Umbilical cord (tissue), 2 donors: Measurements from ENCODE around the gene PREX1. TPM values are rescaled to one million over a fixed set of nuclear protein-coding genes. Genes with fewer than 3 reads are reported as not detected.
"Not testable (repeated sequence)": the region's sequence is repeated elsewhere in the genome, so short reads cannot be mapped to it uniquely, and the experiment has no call there.

ENCODE experiments used
- DNase-seq: peaks from one replicate; pipeline ENCODE4 v3.0.0-alpha.2; 2015; ENCODE audit warnings: low spot score
- total RNA-seq: library from RNA; depleted of rRNA; stranded (reverse); fragments of >200 nt; gene quantifications from one replicate; pipeline ENCODE4 v1.2.3, GENCODE V29; 2014; ENCODE audit warnings: low replicate concordance; ENCODE audit not compliant: insufficient read depth

The PREX1 gene
- total RNA-seq, 1 donor from 2014 or later, result 6.5 TPM

DNA sequence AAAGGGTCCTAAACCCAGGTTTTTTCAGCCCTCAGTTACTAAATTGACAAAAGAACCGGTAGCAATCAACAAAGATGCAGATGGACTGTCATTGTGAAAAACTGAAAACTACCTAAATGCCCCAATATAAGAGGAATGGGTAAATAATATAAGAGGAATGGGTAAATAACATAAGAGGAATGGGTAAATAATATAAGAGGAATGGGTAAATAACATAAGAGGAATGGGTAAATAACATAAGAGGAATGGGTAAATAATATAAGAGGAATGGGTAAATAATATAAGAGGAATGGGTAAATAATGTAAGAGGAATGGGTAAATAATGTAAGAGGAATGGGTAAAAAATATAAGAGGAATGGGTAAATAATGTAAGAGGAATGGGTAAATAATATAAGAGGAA is 15.7 kb downstream of the PREX1 start:
- DNase-seq, result not testable (repeated sequence)

DNA sequence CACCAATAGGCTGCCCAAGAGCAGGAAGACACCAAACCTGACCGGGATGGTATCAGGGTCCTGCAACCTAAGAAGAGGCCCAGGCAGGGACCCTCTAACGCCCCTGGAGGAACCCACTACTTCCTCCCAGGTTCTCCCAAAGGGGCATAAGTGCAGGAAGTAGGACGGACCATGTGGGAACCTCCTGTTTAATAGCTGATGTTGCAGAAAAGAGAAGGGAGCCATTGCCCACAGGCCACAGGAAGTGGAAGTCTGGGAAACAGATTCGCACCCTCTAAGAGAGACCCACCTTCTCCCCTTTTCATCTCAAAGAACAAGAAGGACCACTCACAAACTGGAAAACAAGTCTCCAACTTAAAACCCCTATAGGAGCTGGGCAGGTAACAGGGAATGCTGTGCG is 18.1 kb downstream of the PREX1 start:
- no peak for DNase-seq

DNA sequence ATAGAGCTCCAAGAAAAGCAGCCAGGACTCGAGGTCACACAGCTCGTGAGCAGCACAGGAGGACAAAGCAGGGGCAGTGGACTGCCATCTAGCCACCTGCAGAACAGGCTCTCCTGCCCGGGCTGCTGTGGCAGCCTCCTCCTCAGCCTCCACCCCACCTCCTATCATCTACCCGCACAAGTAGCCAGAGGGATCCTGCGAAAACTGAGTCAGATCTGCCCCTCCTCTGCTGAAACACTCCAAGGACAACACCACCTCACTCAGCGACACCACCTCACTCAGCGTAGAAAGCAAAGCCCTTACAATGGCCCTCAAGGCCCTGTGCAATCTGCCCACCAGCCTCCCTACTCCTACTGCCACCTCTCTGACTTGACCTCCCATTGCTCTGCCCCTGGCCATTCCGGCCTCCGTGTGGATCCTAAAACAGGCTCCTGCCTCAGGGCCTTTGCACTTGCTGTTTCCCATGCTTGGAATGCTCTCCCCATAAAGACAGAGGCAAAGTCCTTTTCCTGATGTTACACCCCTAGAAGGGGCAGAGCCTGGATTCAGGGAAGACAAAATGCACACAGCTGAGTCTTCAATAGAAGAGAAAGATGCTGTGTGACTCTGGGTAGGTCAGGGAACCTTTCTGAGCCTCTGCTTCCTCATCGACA is 19.3 kb downstream of the PREX1 start:
- no peak for DNase-seq

DNA sequence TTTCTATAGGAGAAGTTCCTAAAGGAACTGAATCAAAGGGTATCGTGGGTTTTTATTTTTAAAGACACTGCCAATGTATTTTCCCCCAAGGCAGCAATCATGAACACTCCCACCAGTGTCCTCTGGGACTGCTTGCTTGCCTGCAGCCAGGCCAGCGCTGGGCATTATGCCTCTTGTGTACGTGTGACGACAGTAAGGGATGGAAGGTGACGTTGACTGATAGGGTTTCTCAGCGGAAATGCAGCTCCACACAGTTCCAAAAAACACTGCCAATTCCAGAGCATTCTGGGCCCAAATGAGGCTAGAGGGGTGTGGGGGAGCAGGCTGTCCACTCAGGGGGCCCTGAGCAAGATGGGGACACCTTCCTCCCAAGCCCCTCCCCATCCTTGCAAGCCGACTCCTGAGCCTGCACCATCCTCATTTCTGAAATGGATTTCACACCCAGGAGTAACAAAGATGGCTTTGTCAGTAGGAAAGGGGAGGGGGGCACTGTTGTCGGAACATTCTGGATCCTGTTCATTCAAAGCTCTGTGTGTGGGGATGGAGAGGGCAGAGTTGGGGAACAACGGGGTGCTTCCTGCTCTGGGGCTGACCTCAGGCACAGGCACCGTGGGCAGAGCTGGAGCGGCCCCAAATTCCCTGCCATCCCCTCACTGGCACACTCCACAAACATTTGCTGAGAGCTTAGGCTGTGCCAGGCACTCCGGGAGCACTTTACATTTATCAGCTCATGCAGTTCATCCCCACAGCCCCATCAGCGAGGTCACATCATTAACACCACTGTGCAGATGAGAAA is 20.0 kb downstream of the PREX1 start:
- DNase-seq, result no peak

DNA sequence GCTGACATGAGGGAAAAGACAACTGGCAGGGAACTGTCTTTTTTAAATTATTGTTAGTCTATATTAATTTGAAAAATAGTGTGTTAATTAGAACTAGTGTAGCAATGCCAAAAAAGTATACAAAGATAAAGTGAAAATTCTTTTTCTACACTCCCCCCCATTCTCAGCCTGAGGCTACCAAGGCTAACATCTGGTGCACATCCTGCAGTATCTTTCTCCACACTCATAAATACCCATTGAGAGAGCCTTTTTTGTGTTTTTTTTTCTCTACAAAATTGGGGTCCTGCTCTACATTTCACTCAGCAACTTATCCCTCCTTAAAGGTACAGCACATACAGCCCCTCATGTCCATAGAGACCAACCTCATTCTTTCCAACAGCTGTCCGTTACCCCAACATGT is 20.7 kb downstream of the PREX1 start:
- no peak for DNase-seq

- DNase-seq, result no peak
Observed at GRCh38 chr20:48805716-48806115, 22.1 kb downstream of the PREX1 start.

- no peak for DNase-seq
Observed at GRCh38 chr20:48805286-48805685, 22.5 kb downstream of the PREX1 start.

DNA sequence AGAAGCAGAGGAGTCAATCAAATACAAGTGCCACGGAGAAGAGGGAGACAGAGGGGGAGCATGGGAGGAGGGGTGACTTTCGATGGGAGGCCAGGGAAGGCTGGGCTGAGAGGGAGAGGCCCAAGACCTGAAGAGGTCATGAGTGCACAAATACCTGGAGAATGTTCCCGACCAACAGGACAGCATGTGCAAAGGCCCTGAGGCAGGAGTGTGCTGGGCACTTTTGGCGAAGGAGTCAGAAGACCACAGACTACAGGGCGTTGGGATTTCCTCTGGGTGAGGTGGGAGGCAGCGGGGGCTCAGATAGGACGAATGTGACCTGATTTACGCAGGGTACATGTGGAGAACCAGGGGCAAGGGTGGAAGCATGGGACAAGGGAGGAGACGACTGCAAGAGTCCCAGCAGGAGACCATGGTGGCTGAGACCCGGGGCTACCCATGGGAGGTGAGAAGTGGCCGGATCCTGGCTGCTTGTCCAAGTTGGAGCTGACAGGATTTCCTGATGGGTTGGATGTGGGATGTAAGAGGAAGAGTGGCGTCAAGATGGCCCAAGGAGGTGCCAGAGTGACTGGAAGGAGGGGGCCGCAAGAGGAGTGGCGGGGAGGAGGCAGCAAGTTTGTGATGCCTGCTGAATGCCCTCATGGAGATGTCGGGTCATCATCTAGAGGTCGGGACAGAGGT is 23.4 kb downstream of the PREX1 start:
- no peak for DNase-seq

GRCh38 chr20:48803176-48804053 is 24.4 kb downstream of the PREX1 start:
- DNase-seq, result no peak

GRCh38 chr20:48802647-48803046 is 25.2 kb downstream of the PREX1 start:
- DNase-seq, result no peak

- no peak for DNase-seq
Observed at GRCh38 chr20:48802216-48802615, 25.6 kb downstream of the PREX1 start.

DNA sequence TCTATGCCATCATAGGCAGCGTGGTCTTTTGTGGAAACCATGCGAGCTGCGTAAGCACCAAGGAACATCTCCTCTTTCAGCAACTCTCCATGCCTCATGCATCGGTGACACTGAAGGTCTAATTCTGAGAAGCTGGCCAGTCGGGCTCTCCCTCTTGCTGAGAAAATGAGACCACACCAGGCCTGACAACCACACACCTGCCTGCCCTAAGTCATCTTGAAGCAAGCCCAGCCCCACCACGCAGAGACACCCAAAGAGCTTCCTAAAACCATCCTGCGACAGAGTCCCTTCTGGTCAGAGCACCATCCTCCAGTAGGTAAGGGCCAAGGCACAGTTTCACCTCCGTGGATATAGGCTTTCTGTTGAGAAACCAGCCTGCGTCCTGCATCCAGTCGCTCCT is 26.6 kb downstream of the PREX1 start:
- no peak for DNase-seq

DNA sequence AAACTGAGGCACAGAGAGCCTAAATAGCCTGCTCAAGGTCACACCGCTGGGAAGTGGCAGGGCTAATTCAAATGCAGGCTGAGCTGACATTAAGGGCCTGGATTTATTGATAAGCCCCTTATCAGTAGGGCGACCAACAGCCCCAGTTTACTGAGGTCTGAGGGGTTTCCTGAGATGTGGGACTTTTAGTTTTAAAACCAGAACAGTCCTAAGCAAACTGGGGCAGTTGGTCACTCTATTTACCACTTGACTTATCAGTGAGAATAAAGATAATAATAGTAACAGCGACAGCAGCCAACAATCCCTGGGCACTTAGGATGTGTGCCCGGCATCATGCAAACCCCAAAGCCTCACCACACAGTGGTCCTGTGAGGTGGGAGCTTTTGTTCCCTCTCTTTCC is 27.6 kb downstream of the PREX1 start:
- DNase-seq, result no peak

DNA sequence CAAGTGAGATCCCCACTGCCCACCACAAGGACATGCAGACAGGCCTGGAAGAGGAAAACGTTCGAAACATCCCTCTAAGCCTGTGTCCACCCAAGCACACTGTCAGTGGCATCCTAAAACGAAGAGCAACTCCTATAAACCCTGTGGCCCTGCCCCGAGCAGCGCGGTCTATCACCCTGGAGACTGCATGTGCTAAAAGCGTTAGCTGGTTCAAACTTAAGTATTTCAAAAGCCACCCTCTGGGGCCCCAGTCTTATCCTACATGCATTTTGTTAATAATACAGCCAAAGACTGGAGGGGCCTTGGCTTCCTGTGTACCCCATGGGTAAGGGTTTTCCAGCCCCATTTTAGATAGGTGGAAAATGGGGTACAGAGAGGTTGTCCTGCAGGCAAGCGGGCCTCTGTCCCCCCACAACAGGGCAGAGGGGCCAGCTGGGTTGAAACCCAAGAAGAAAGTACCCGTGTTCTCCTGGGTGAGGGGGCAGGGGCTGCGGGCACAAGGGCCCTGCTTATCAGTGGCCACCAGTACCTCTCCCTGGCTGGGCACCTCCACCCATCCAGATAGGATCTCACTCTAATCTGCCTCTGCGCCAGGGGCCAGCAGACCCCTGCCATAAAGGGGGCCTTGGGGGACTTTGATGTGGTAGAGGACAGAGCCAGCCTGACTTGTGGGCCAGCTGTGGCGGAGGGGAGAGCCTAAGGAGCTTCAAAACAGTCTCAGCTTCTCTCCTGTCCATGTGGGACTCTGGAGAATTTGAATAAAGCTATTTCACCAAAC is 28.3 kb downstream of the PREX1 start:
- no peak for DNase-seq

GRCh38 chr20:48797850-48798747 is 29.7 kb downstream of the PREX1 start:
- no peak for DNase-seq

- DNase-seq, result peak; percentile 41
Observed at GRCh38 chr20:48797275-48797825, 30.4 kb downstream of the PREX1 start.

- no peak for DNase-seq
Observed at GRCh38 chr20:48795732-48796131, 32.1 kb downstream of the PREX1 start.

- no peak for DNase-seq
Observed at GRCh38 chr20:48794816-48795457, 32.9 kb downstream of the PREX1 start.

GRCh38 chr20:48794360-48794759 is 33.4 kb downstream of the PREX1 start:
- no peak for DNase-seq
